Gastroesophageal sphincter (tissue), 4 donors: Measurements from ENCODE around the gene BCKDHA. TPM values are rescaled to one million over a fixed set of nuclear protein-coding genes. Genes with fewer than 3 reads are reported as not detected.

Experiments
- ATAC-seq: fragments of 150-250 bp; one replicate; pipeline ENCODE4 v1.9.1; 2016; ENCODE audit warnings: mild to moderate bottlenecking, moderate library complexity
- H3K27ac ChIP-seq, 4 donors: fragments of 200-600 bp; sonication (generic) in 3 of 4; 1 replicate in 3 of 4; 2 replicates in 1 of 4; pipeline ENCODE4 v1.5.1; 2016 to 2019
- H3K27me3 ChIP-seq: fragments of 200-600 bp; sonication (generic); one replicate; pipeline ENCODE4 v1.5.1; 2019
- H3K36me3 ChIP-seq, 2 donors: fragments of 200-600 bp; sonication (generic); one replicate each; pipeline ENCODE4 v1.5.1; 2019; ENCODE audit warnings: control low read depth in 1 of 2
- H3K4me1 ChIP-seq, 3 donors: fragments of 200-600 bp; sonication (generic); 1 replicate in 2 of 3; 2 replicates in 1 of 3; pipeline ENCODE4 v1.5.1; 2016 to 2019; ENCODE audit warnings: control low read depth in 2 of 3
- H3K4me3 ChIP-seq, 2 donors: fragments of 200-600 bp; sonication (generic); one replicate each; pipeline ENCODE4 v1.5.1; 2019; ENCODE audit warnings: mild to moderate bottlenecking in 1 of 2, moderate library complexity in 1 of 2
- H3K9me3 ChIP-seq, 3 donors: fragments of 200-600 bp; sonication (generic); one replicate each; pipeline ENCODE4 v1.5.1; 2017 to 2019; ENCODE audit warnings: control low read depth in 2 of 3
- CTCF ChIP-seq, 4 experiments: fragments of 200-600 bp in 2 of 4; fragments of 450-650 bp in 2 of 4; sonication (generic) in 1 of 4; IDR thresholded peaks; one replicate each; pipeline ENCODE4 v1.5.1; 2017 to 2019; ENCODE audit warnings: antibody characterized with exemption in 4 of 4, mild to moderate bottlenecking in 2 of 4, moderate library complexity in 2 of 4
- EP300 ChIP-seq: sonication (generic); formaldehyde crosslinking; IDR thresholded peaks from one replicate; pipeline ENCODE4 v1.6.1; 2017; ENCODE audit warnings: antibody characterized with exemption, mild to moderate bottlenecking
- POLR2A ChIP-seq, 2 donors: fragments of 450-650 bp; IDR thresholded peaks; one replicate each; pipeline ENCODE4 v1.6.1; 2017; ENCODE audit warnings: antibody characterized with exemption in 2 of 2, mild to moderate bottlenecking in 2 of 2, moderate library complexity in 1 of 2
- POLR2AphosphoS5 ChIP-seq: sonication (generic); formaldehyde crosslinking; IDR thresholded peaks from one replicate; pipeline ENCODE4 v1.6.1; 2017; ENCODE audit warnings: antibody characterized with exemption
- WGBS, 2 donors: methylation state at CpG; one replicate each; pipeline ENCODE4 v1.1.5; 2018; ENCODE audit warnings: low coverage in 1 of 2; 5-methylcytosine and 5-hydroxymethylcytosine counted together
- total RNA-seq, 4 donors: library from RNA; depleted of rRNA; stranded (reverse); fragments of >200 nt; gene quantifications; one replicate each; pipeline ENCODE4 v1.1.0, GENCODE V29; 2016

The BCKDHA gene
- total RNA-seq, 4 donors from 2014 or later: 35.0 to 47.9 (median 38.3) TPM

- Histone ChIP-seq H3K4me1 (peaks cover 0 to 63% (median 6%) of the 10 kb centered on the region in 3 donors), H3K9me3 (no peaks in the 10 kb centered on the region)
- peak; percentile 5 for ATAC-seq
Measured at GRCh38 chr19:41352609-41353465, 44.8 kb upstream of the BCKDHA start.

GRCh38 chr19:41353466-41354342 lies 43.9 kb upstream of the BCKDHA start, which contains the start of gene TGFB1:
TGFB1 (minus strand) TSS chr19:41353922; CDS start chr19:41353044, 878 bp downstream.
- Histone ChIP-seq H3K9me3 (no peaks in the 10 kb centered on the region), H3K4me1 (peaks cover 0 to 63% (median 6%) of the 10 kb centered on the region in 3 donors), H3K27ac (peak within 1 kb of the TSS; percentile 59 to 90 (median 89)), H3K4me3 (peak within 1 kb of the TSS; percentile 75 to 92), H3K27me3 (no peaks in the 10 kb centered on the region), H3K36me3 (no peaks in the 10 kb centered on the region)
- TF ChIP-seq CTCF (IDR thresholded peaks at IDR 0.05): peak in 3 of 4 experiments; percentile 85 to 98 (median 89)
- peak; percentile 51 to 71 for TF ChIP-seq POLR2A (IDR thresholded peaks at IDR 0.05)
- TF ChIP-seq EP300: no peak
- TF ChIP-seq POLR2AphosphoS5: peak; percentile 52
- WGBS, 2 donors: 0 to 1% methylated on average over 12 to 15 of the region's 78 CpGs
- ATAC-seq: peak; percentile 84

More at GRCh38 chr19:41352609-41353465, 44.8 kb upstream of the BCKDHA start:
- peaks cover 0 to 7% of the 10 kb centered on the region in 2 donors for H3K36me3 ChIP-seq
- H3K27me3 ChIP-seq: no peaks in the 10 kb centered on the region
- no peak for TF ChIP-seq POLR2A (IDR thresholded peaks at IDR 0.05)
- TF ChIP-seq CTCF (IDR thresholded peaks at IDR 0.05): peak in 2 of 4 experiments; percentile 33 to 62
- peak overlapping the region; percentile 59 to 90 (median 89) for H3K27ac ChIP-seq
- peak overlapping the region; percentile 75 to 92 for H3K4me3 ChIP-seq
- 2% methylated on average over 11 to 23 of the region's 71 CpGs for WGBS, 2 donors

DNA sequence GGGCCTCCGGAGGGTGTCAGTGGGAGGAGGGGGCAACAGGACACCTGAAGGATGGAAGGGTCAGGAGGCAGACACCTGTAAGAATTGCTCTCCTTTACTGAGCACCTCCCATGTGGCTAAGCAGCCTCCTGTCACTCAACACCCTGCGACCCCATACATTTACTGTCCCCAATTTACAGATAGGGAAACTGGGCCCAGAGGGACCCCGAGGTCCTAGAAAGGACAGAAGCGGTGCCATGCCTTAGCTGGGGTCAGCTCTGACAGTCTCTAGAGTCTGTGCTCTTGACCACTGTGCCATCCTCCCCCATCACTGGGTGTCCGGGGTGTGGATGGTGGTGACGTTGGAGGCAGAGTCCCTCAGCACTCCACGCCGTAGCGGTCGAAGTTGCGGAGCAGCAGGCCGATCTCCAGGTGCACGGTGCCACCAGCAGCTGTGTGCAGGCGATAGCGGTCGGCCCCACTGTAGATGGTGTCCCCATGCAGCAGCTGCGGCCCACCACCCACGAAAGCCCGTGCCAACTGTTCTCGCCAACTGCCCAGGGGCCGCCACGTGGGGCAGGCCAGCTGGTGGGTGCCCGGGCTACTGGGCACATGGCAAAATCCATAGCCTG lies 43.2 kb upstream of the BCKDHA start:
- Histone ChIP-seq H3K4me1 (peaks cover 0 to 57% (median 6%) of the 10 kb centered on the region in 3 donors), H3K4me3 (peak overlapping the region; percentile 75 to 92), H3K27ac (peak overlapping the region; percentile 59 to 90 (median 89)), H3K27me3 (no peaks in the 10 kb centered on the region), H3K36me3 (no peaks in the 10 kb centered on the region), H3K9me3 (no peaks in the 10 kb centered on the region)
- WGBS, 2 donors: 14 to 69% methylated on average over 1 to 8 of the region's 23 CpGs
- no peak for ATAC-seq
- TF ChIP-seq EP300 (no peak), POLR2A (IDR thresholded peaks at IDR 0.05) (no peak), CTCF (IDR thresholded peaks at IDR 0.05) (no peak)

- no peak for TF ChIP-seq EP300
- no peak for TF ChIP-seq CTCF (IDR thresholded peaks at IDR 0.05)
- TF ChIP-seq POLR2AphosphoS5: no peak
- TF ChIP-seq POLR2A (IDR thresholded peaks at IDR 0.05): no peak
- Histone ChIP-seq H3K27me3 (no peaks in the 10 kb centered on the region), H3K4me3 (no peak overlapping the region), H3K9me3 (no peaks in the 10 kb centered on the region), H3K4me1 (peaks cover 0 to 51% (median 6%) of the 10 kb centered on the region in 3 donors), H3K27ac (peak overlapping the region in 2 of 4 donors; percentile 24 to 89), H3K36me3 (no peaks in the 10 kb centered on the region)
- 90 to 100% methylated on average over 1 of the region's 1 CpG for WGBS, 2 donors
- ATAC-seq: no peak
Measured at GRCh38 chr19:41355035-41355434, 42.6 kb upstream of the BCKDHA start.
